GM12872 (cell line): ENCODE results near the gene ZCCHC17.

Source experiments
- CTCF ChIP-seq: IDR thresholded peaks from 3 replicates; pipeline ENCODE4 v1.5.1; 2011; ENCODE audit warnings: low read depth, mild to moderate bottlenecking, low read length, moderate library complexity; ENCODE audit not compliant: insufficient read depth

The ZCCHC17 gene

GRCh38 chr1:31387612-31388011, 90.8 kb downstream of the ZCCHC17 start:
- TF ChIP-seq CTCF = no peak

- TF ChIP-seq CTCF = no peak
Measured at GRCh38 chr1:31389616-31390015, 92.8 kb downstream of the ZCCHC17 start.

- no peak for TF ChIP-seq CTCF
Measured at GRCh38 chr1:31390071-31390470, 93.2 kb downstream of the ZCCHC17 start.

GRCh38 chr1:31393463-31393862, 96.6 kb downstream of the ZCCHC17 start:
- no peak for TF ChIP-seq CTCF

GRCh38 chr1:31394584-31395193, 97.9 kb downstream of the ZCCHC17 start:
- peak; percentile 91 for TF ChIP-seq CTCF

- TF ChIP-seq CTCF = peak; percentile 51; the same call in 2 of the 3 replicates
Measured at GRCh38 chr1:31396633-31397351, 100.0 kb downstream of the ZCCHC17 start.

GRCh38 chr1:31397360-31398095, 100.7 kb downstream of the ZCCHC17 start:
- no peak for TF ChIP-seq CTCF
